Liver (tissue), 9 donors: Measurements from ENCODE around the gene BOC. TPM values are rescaled to one million over a fixed set of nuclear protein-coding genes. Genes with fewer than 3 reads are reported as not detected.

Experiments
- DNase-seq: peaks from one replicate; pipeline ENCODE4 v3.0.0-alpha.2; 2017; ENCODE audit warnings: low spot score
- H3K27ac ChIP-seq, 2 donors: one replicate each; pipeline ENCODE4 v1.7.0; 2013; ENCODE audit warnings: inconsistent platforms in 2 of 2, low read length in 2 of 2, control low read depth in 1 of 2, low read depth in 1 of 2, mild to moderate bottlenecking in 1 of 2
- H3K27me3 ChIP-seq, 4 donors: one replicate each; pipeline versions ENCODE4 v1.6.1 to v1.7.0; 2013; ENCODE audit warnings: low read length in 3 of 4, inconsistent platforms in 1 of 4, mild to moderate bottlenecking in 1 of 4, moderate library complexity in 1 of 4; ENCODE audit not compliant: control insufficient read depth in 4 of 4, insufficient read depth in 4 of 4
- H3K36me3 ChIP-seq, 4 donors: one replicate each; pipeline versions ENCODE4 v1.6.1 to v1.7.0; 2013; ENCODE audit warnings: low read length in 3 of 4, mild to moderate bottlenecking in 3 of 4, low read depth in 1 of 4, moderate library complexity in 1 of 4; ENCODE audit not compliant: control insufficient read depth in 4 of 4, insufficient read depth in 3 of 4
- H3K4me1 ChIP-seq, 4 donors: one replicate each; pipeline versions ENCODE4 v1.6.1 to v1.7.0; 2013; ENCODE audit warnings: low read length in 3 of 4, mild to moderate bottlenecking in 3 of 4, moderate library complexity in 1 of 4; ENCODE audit not compliant: control insufficient read depth in 4 of 4, insufficient read depth in 4 of 4
- H3K4me3 ChIP-seq, 3 donors: one replicate each; pipeline versions ENCODE4 v1.6.1 to v1.7.0; 2013; ENCODE audit warnings: low read length in 3 of 3, control low read depth in 1 of 3, low read depth in 1 of 3, mild to moderate bottlenecking in 1 of 3
- H3K9ac ChIP-seq, 2 donors: one replicate each; pipeline ENCODE4 v1.7.0; 2013; ENCODE audit warnings: low read length in 2 of 2, mild to moderate bottlenecking in 2 of 2, moderate library complexity in 2 of 2, control low read depth in 1 of 2, low read depth in 1 of 2
- H3K9me3 ChIP-seq, 4 donors: one replicate each; pipeline versions ENCODE4 v1.6.1 to v1.7.0; 2013; ENCODE audit warnings: low read length in 3 of 4; ENCODE audit not compliant: control insufficient read depth in 4 of 4
- ATF3 ChIP-seq: IDR thresholded peaks from 2 replicates; pipeline ENCODE4 v1.6.1; 2016; ENCODE audit warnings: antibody characterized with exemption
- EGR1 ChIP-seq, 2 donors: IDR thresholded peaks; 2 replicates each; pipeline ENCODE4 v1.6.1; 2016 to 2018; ENCODE audit warnings: antibody characterized with exemption in 2 of 2, low read depth in 2 of 2
- FOXA1 ChIP-seq: IDR thresholded peaks from 2 replicates; pipeline ENCODE4 v1.6.1; 2016; ENCODE audit warnings: antibody characterized with exemption
- FOXA2 ChIP-seq: IDR thresholded peaks from 2 replicates; pipeline ENCODE4 v1.6.1; 2016; ENCODE audit warnings: antibody characterized with exemption
- GABPA ChIP-seq, 2 donors: IDR thresholded peaks in 1 of 2; conservative IDR thresholded peaks in 1 of 2; 2 replicates each; pipeline ENCODE4 v1.6.1; 2016; ENCODE audit warnings: antibody characterized with exemption in 2 of 2, mild to moderate bottlenecking in 1 of 2, moderate library complexity in 1 of 2
- JUND ChIP-seq, 2 donors: IDR thresholded peaks; 2 replicates each; pipeline ENCODE4 v1.6.1; 2016; ENCODE audit warnings: antibody characterized with exemption in 2 of 2
- NR2F2 ChIP-seq: IDR thresholded peaks from 2 replicates; pipeline ENCODE4 v1.6.1; 2016; ENCODE audit warnings: antibody characterized with exemption
- RAD21 ChIP-seq, 2 donors: IDR thresholded peaks; 2 replicates each; pipeline ENCODE4 v1.6.1; 2016; ENCODE audit warnings: antibody characterized with exemption in 2 of 2, mild to moderate bottlenecking in 2 of 2
- REST ChIP-seq: IDR thresholded peaks from 2 replicates; pipeline ENCODE4 v1.6.1; 2016; ENCODE audit warnings: antibody characterized with exemption, mild to moderate bottlenecking
- RXRA ChIP-seq, 2 donors: IDR thresholded peaks; 2 replicates each; pipeline ENCODE4 v1.6.1; 2017 to 2018; ENCODE audit warnings: antibody characterized with exemption in 2 of 2, mild to moderate bottlenecking in 1 of 2
- YY1 ChIP-seq: IDR thresholded peaks from 2 replicates; pipeline ENCODE4 v1.6.1; 2016; ENCODE audit warnings: antibody characterized with exemption, mild to moderate bottlenecking
- WGBS: extraction: QIAGEN DNeasy Blood & Tissue Kit; methylation state at CpG from one replicate; pipeline ENCODE4 v1.1.7; 2013; 5-methylcytosine and 5-hydroxymethylcytosine counted together
- polyA plus RNA-seq, 2 donors: library from polyadenylated mRNA; stranded (reverse) in 1 of 2; unstranded in 1 of 2; fragments of 200-250 nt in 1 of 2; fragments of >200 nt in 1 of 2; fragmentation: Nextera tagmentation in 1 of 2; extraction: Ambion mirVana in 1 of 2; gene quantifications; one replicate each; pipeline versions ENCODE4 v1.2.1 to v1.2.3, GENCODE V29; 2013 to 2015
- total RNA-seq, 2 donors: library from RNA; depleted of rRNA; stranded (reverse); fragments of >200 nt; gene quantifications; one replicate each; pipeline ENCODE4 v1.2.3, GENCODE V29; 2014
- TF ChIP-seq, protein P1 (sequence below): IDR thresholded peaks from 2 replicates; pipeline ENCODE4 v1.6.1; 2016; ENCODE audit warnings: antibody characterized with exemption
- TF ChIP-seq, protein P2 (sequence below): fragments of 150-350 bp; IDR thresholded peaks from 2 replicates; pipeline ENCODE4 v1.5.1; 2017; ENCODE audit warnings: improper control_type of control experiment, low read depth, low read length; ENCODE audit not compliant: missing input control
- TF ChIP-seq, protein P3 (sequence below): IDR thresholded peaks from 2 replicates; pipeline ENCODE4 v1.6.1; 2016; ENCODE audit warnings: antibody characterized with exemption
- donor health status: healthy.
- donor health status: healthy.
- donor health status: healthy.
- donor health status: healthy.
- donor health status: healthy.

The BOC gene
- total and polyA plus RNA-seq, 4 donors = 0.31 to 1.5 (median 0.65) TPM; not detected in 1

DNA sequence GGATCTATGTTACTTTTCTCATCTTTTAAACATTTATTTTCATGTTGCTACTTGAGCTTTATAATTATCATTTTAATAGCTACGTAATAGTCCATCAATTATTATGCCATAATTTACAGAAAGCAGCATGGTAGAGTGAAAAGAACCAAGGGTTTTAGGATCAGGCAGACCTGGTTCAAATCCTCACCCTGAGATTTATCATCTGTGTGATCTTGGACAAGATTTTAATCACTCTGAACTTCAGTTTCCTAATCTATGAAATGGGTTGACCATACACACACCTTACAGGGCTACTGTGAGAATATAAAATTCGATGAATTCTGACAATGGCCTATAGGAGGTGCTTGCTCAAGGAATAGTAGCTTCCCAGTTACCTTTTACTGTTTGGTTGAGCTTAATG, 27.1 kb downstream of the BOC start:
- TF ChIP-seq FOXA1 = no peak
- TF ChIP-seq, protein P1, sequence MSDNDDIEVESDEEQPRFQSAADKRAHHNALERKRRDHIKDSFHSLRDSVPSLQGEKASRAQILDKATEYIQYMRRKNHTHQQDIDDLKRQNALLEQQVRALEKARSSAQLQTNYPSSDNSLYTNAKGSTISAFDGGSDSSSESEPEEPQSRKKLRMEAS = no peak
- Histone ChIP-seq H3K4me3 (no peak overlapping the region), H3K9me3 (no peaks in the 10 kb centered on the region), H3K4me1 (no peaks in the 10 kb centered on the region), H3K36me3 (no peaks in the 10 kb centered on the region), H3K27ac (no peak overlapping the region), H3K27me3 (peaks cover 0 to 2% (median 0%) of the 10 kb centered on the region in 4 donors), H3K9ac (no peak overlapping the region)
- no peak for DNase-seq
- 82% methylated on average over 2 of the region's 2 CpGs for WGBS

DNA sequence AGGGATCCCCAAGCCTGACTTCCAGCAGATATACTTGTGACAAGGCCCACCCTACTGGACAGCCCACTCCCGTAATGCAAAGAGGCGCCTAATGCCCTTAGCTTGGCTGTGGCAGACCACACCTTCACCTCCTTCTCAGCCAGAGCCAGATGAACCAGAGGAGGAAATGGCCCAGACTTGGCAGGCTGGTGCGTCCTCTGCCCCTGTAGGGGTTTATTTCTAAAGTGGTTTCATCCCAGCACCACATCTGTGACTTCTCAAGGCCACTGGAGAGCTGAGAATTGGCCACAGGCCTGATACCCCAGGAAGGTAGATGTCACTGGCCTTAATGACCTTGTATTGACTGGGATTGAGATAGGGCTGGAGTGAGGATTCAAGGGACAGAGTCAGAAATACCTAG, 29.5 kb downstream of the BOC start:
- Histone ChIP-seq H3K4me1 (no peaks in the 10 kb centered on the region), H3K9me3 (no peaks in the 10 kb centered on the region), H3K4me3 (no peak overlapping the region), H3K27ac (no peak overlapping the region), H3K9ac (no peak overlapping the region), H3K36me3 (no peaks in the 10 kb centered on the region), H3K27me3 (peaks cover 0 to 2% (median 0%) of the 10 kb centered on the region in 4 donors)
- DNase-seq = no peak
- WGBS = 76% methylated on average over 3 of the region's 3 CpGs
- TF ChIP-seq, protein P1 = no peak

- H3K27me3 ChIP-seq = peaks cover 0 to 2% (median 0%) of the 10 kb centered on the region in 4 donors
- DNase-seq = no peak
These were observed 30.1 kb downstream of the BOC start for GRCh38 chr3:113241292-113242095.

More at GRCh38 chr3:113241292-113242095, 30.1 kb downstream of the BOC start:
- TF ChIP-seq EGR1 (IDR thresholded peaks at IDR 0.05; ENCODE audit: low read depth in 2 of 2) (no peak), REST (no peak), NR2F2 (no peak), YY1 (no peak), RXRA (IDR thresholded peaks at IDR 0.05) (no peak), JUND (IDR thresholded peaks at IDR 0.05) (no peak), RAD21 (IDR thresholded peaks at IDR 0.05) (no peak), ATF3 (no peak), FOXA1 (no peak), FOXA2 (no peak), GABPA (IDR thresholded peaks at IDR 0.05 in 1 of 2, conservative IDR thresholded peaks at IDR 0.05 in 1 of 2) (no peak)
- TF ChIP-seq, protein P2, sequence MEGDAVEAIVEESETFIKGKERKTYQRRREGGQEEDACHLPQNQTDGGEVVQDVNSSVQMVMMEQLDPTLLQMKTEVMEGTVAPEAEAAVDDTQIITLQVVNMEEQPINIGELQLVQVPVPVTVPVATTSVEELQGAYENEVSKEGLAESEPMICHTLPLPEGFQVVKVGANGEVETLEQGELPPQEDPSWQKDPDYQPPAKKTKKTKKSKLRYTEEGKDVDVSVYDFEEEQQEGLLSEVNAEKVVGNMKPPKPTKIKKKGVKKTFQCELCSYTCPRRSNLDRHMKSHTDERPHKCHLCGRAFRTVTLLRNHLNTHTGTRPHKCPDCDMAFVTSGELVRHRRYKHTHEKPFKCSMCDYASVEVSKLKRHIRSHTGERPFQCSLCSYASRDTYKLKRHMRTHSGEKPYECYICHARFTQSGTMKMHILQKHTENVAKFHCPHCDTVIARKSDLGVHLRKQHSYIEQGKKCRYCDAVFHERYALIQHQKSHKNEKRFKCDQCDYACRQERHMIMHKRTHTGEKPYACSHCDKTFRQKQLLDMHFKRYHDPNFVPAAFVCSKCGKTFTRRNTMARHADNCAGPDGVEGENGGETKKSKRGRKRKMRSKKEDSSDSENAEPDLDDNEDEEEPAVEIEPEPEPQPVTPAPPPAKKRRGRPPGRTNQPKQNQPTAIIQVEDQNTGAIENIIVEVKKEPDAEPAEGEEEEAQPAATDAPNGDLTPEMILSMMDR = no peak
- TF ChIP-seq, protein P3, sequence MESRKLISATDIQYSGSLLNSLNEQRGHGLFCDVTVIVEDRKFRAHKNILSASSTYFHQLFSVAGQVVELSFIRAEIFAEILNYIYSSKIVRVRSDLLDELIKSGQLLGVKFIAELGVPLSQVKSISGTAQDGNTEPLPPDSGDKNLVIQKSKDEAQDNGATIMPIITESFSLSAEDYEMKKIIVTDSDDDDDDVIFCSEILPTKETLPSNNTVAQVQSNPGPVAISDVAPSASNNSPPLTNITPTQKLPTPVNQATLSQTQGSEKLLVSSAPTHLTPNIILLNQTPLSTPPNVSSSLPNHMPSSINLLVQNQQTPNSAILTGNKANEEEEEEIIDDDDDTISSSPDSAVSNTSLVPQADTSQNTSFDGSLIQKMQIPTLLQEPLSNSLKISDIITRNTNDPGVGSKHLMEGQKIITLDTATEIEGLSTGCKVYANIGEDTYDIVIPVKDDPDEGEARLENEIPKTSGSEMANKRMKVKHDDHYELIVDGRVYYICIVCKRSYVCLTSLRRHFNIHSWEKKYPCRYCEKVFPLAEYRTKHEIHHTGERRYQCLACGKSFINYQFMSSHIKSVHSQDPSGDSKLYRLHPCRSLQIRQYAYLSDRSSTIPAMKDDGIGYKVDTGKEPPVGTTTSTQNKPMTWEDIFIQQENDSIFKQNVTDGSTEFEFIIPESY = no peak
- TF ChIP-seq, protein P1 = no peak
- H3K4me3 ChIP-seq = no peak overlapping the region
- no peaks in the 10 kb centered on the region for H3K36me3 ChIP-seq
- H3K9ac ChIP-seq = no peak overlapping the region
- no peak overlapping the region for H3K27ac ChIP-seq
- no peaks in the 10 kb centered on the region for H3K4me1 ChIP-seq
- H3K9me3 ChIP-seq = no peaks in the 10 kb centered on the region
- 64% methylated on average over 7 of the region's 7 CpGs for WGBS
